ENCODE measurements around the gene ANKRD50. TPM values are rescaled to one million over a fixed set of nuclear protein-coding genes. Genes with fewer than 3 reads are reported as not detected.

ANKRD50 gene
- polyA plus RNA-seq, 1 donor from 2014 or later = 17.0 TPM

DNA sequence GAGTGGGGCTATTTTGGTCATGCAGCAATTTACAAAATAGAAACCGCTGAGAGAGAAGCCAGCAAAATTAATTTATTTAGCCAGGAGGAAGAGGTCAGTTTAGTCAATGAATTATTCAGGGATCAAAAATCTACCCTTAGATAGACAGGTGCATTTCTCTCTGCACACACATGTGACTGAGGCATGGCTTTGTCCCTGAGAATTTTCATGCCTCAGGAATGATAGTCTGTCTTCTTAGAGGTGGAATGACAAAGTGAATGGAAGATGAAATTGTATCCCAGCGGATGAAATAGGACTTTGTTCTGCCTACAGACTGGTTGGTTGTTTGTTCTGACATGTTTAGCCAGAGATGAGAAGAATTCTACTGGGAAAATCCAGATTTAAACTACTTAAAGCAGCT, 46.0 kb downstream of the ANKRD50 start:
- Histone ChIP-seq H3K36me3 (ENCODE audit: insufficient read depth, low read length) (peaks cover 15% of the 10 kb centered on the region), H3K79me2 (replicated peaks; ENCODE audit: insufficient read depth, low read length) (peaks cover 5% of the 10 kb centered on the region), H3K4me2 (ENCODE audit: low read length) (no peak overlapping the region)

DNA sequence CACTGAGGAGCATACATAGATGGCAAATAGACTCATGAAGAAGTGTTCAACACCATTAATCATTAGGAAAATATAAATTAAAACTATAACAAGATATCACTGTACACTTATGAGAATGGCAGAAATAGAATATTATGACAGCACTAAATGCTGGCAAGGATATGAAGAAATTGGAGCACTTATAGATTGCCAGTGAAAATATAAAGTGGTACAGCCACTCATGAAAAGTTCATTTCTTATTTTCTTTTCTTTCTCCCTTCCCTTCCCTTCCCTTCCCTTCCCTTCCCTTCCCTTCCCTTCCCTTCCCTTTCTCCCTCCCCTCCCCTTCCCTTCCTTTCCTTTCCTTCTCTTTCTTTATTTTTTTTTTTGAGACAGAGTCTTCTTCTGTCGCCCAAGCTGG, 53.7 kb downstream of the ANKRD50 start:
- Histone ChIP-seq H3K4me2 (ENCODE audit: low read length) (no peak overlapping the region), H3K9me3 (ENCODE audit: low read length) (no peaks in the 10 kb centered on the region)

More for the DNA sequence above, 46.0 kb downstream of the ANKRD50 start:
- no peaks in the 10 kb centered on the region for H3K27me3 ChIP-seq (ENCODE audit: insufficient read depth, low read depth, low read length)
- H3K4me3 ChIP-seq (ENCODE audit: low read length) = no peak overlapping the region
- H3K9me2 ChIP-seq (ENCODE audit: insufficient read depth, low read length) = no peaks in the 10 kb centered on the region
- H4K20me1 ChIP-seq (ENCODE audit: insufficient read depth) = no peaks in the 10 kb centered on the region
- no peak overlapping the region for H3K9ac ChIP-seq (ENCODE audit: low read length)
- H3F3A ChIP-seq (ENCODE audit: insufficient read depth, low read length, poor library complexity, severe bottlenecking) = no peaks in the 10 kb centered on the region
- H2AFZ ChIP-seq (ENCODE audit: low read depth, low read length) = no peak overlapping the region
- no peak overlapping the region for H3K27ac ChIP-seq (ENCODE audit: low read length)
- TF ChIP-seq EZH2 (IDR thresholded peaks at IDR 0.05; ENCODE audit: borderline replicate concordance, insufficient read depth, low read length, poor library complexity, severe bottlenecking) (no peak), SMC3 (conservative IDR thresholded peaks at IDR 0.05; ENCODE audit: poor library complexity) (no peak), MXI1 (conservative IDR thresholded peaks at IDR 0.05; ENCODE audit: poor library complexity, severe bottlenecking) (no peak), EP300 (conservative IDR thresholded peaks at IDR 0.05; ENCODE audit: poor library complexity, severe bottlenecking) (no peak), TAF1 (IDR thresholded peaks at IDR 0.05; ENCODE audit: low read depth) (no peak), RAD21 (conservative IDR thresholded peaks at IDR 0.05) (no peak), POLR2AphosphoS5 (IDR thresholded peaks at IDR 0.05) (no peak)
- TF ChIP-seq, protein P1, sequence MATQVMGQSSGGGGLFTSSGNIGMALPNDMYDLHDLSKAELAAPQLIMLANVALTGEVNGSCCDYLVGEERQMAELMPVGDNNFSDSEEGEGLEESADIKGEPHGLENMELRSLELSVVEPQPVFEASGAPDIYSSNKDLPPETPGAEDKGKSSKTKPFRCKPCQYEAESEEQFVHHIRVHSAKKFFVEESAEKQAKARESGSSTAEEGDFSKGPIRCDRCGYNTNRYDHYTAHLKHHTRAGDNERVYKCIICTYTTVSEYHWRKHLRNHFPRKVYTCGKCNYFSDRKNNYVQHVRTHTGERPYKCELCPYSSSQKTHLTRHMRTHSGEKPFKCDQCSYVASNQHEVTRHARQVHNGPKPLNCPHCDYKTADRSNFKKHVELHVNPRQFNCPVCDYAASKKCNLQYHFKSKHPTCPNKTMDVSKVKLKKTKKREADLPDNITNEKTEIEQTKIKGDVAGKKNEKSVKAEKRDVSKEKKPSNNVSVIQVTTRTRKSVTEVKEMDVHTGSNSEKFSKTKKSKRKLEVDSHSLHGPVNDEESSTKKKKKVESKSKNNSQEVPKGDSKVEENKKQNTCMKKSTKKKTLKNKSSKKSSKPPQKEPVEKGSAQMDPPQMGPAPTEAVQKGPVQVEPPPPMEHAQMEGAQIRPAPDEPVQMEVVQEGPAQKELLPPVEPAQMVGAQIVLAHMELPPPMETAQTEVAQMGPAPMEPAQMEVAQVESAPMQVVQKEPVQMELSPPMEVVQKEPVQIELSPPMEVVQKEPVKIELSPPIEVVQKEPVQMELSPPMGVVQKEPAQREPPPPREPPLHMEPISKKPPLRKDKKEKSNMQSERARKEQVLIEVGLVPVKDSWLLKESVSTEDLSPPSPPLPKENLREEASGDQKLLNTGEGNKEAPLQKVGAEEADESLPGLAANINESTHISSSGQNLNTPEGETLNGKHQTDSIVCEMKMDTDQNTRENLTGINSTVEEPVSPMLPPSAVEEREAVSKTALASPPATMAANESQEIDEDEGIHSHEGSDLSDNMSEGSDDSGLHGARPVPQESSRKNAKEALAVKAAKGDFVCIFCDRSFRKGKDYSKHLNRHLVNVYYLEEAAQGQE (IDR thresholded peaks at IDR 0.05; ENCODE audit: borderline replicate concordance) = no peak
- TF ChIP-seq, protein P2, sequence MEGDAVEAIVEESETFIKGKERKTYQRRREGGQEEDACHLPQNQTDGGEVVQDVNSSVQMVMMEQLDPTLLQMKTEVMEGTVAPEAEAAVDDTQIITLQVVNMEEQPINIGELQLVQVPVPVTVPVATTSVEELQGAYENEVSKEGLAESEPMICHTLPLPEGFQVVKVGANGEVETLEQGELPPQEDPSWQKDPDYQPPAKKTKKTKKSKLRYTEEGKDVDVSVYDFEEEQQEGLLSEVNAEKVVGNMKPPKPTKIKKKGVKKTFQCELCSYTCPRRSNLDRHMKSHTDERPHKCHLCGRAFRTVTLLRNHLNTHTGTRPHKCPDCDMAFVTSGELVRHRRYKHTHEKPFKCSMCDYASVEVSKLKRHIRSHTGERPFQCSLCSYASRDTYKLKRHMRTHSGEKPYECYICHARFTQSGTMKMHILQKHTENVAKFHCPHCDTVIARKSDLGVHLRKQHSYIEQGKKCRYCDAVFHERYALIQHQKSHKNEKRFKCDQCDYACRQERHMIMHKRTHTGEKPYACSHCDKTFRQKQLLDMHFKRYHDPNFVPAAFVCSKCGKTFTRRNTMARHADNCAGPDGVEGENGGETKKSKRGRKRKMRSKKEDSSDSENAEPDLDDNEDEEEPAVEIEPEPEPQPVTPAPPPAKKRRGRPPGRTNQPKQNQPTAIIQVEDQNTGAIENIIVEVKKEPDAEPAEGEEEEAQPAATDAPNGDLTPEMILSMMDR (IDR thresholded peaks at IDR 0.05; ENCODE audit: poor library complexity, severe bottlenecking) = no peak
- H3K9me3 ChIP-seq (ENCODE audit: low read length) = no peaks in the 10 kb centered on the region

More for the DNA sequence above, 53.7 kb downstream of the ANKRD50 start:
- no peak for TF ChIP-seq EZH2 (IDR thresholded peaks at IDR 0.05; ENCODE audit: borderline replicate concordance, insufficient read depth, low read length, poor library complexity, severe bottlenecking)
- TF ChIP-seq, protein P1 (IDR thresholded peaks at IDR 0.05; ENCODE audit: borderline replicate concordance) = no peak
- no peak for TF ChIP-seq MXI1 (conservative IDR thresholded peaks at IDR 0.05; ENCODE audit: poor library complexity, severe bottlenecking)
- no peak for TF ChIP-seq RAD21 (conservative IDR thresholded peaks at IDR 0.05)
- TF ChIP-seq EP300 (conservative IDR thresholded peaks at IDR 0.05; ENCODE audit: poor library complexity, severe bottlenecking) = no peak
- no peak for TF ChIP-seq POLR2AphosphoS5 (IDR thresholded peaks at IDR 0.05)
- no peak for TF ChIP-seq TAF1 (IDR thresholded peaks at IDR 0.05; ENCODE audit: low read depth)
- TF ChIP-seq SMC3 (conservative IDR thresholded peaks at IDR 0.05; ENCODE audit: poor library complexity) = no peak
- TF ChIP-seq, protein P2 (IDR thresholded peaks at IDR 0.05; ENCODE audit: poor library complexity, severe bottlenecking) = no peak
- Histone ChIP-seq H3K9ac (ENCODE audit: low read length) (no peak overlapping the region), H3K36me3 (ENCODE audit: insufficient read depth, low read length) (no peaks in the 10 kb centered on the region), H3K79me2 (replicated peaks; ENCODE audit: insufficient read depth, low read length) (no peaks in the 10 kb centered on the region), H3K4me3 (ENCODE audit: low read length) (no peak overlapping the region), H3F3A (ENCODE audit: insufficient read depth, low read length, poor library complexity, severe bottlenecking) (no peaks in the 10 kb centered on the region), H4K20me1 (ENCODE audit: insufficient read depth) (no peaks in the 10 kb centered on the region), H2AFZ (ENCODE audit: low read depth, low read length) (no peak overlapping the region), H3K27ac (ENCODE audit: low read length) (no peak overlapping the region), H3K27me3 (ENCODE audit: insufficient read depth, low read depth, low read length) (no peaks in the 10 kb centered on the region), H3K9me2 (ENCODE audit: insufficient read depth, low read length) (no peaks in the 10 kb centered on the region)
